NCI-H526 (cell line): Measurements from ENCODE around the gene ARHGAP24.
"Not testable (repeated sequence)": the region's sequence is repeated elsewhere in the genome, so short reads cannot be mapped to it uniquely, and the experiment has no call there.

Source experiments
- DNase-seq, 2 experiments: peaks; one replicate each; lab custom pipeline; 2025; lab: John Stamatoyannopoulos, UW

ARHGAP24 gene

GRCh38 chr4:85815796-85816459 is 341.0 kb downstream of the ARHGAP24 start:
- DNase-seq = no peak

GRCh38 chr4:85818700-85819099 is 343.8 kb downstream of the ARHGAP24 start:
- no peak for DNase-seq

- not testable (repeated sequence) for DNase-seq
These were observed 345.2 kb downstream of the ARHGAP24 start for GRCh38 chr4:85820101-85820500.

- no peak for DNase-seq
These were observed 346.9 kb downstream of the ARHGAP24 start for GRCh38 chr4:85821688-85822455.

GRCh38 chr4:85823295-85823694 is 348.3 kb downstream of the ARHGAP24 start:
- no peak for DNase-seq

- DNase-seq = no peak
These were observed 349.4 kb downstream of the ARHGAP24 start for GRCh38 chr4:85824166-85824945.

- DNase-seq = peak; percentile 16 to 19
These were observed 351.2 kb downstream of the ARHGAP24 start for GRCh38 chr4:85826060-85826678.

- DNase-seq = no peak
These were observed 353.3 kb downstream of the ARHGAP24 start for GRCh38 chr4:85828027-85828890.

- no peak for DNase-seq
These were observed 354.5 kb downstream of the ARHGAP24 start for GRCh38 chr4:85829276-85830051.

GRCh38 chr4:85831647-85832046 is 356.7 kb downstream of the ARHGAP24 start:
- DNase-seq = no peak

GRCh38 chr4:85833302-85833701 is 358.4 kb downstream of the ARHGAP24 start:
- DNase-seq = no peak

- no peak for DNase-seq
These were observed 360.0 kb downstream of the ARHGAP24 start for GRCh38 chr4:85834934-85835333.

GRCh38 chr4:85836588-85837438 is 361.9 kb downstream of the ARHGAP24 start:
- no peak for DNase-seq

GRCh38 chr4:85837439-85837733 is 362.4 kb downstream of the ARHGAP24 start:
- no peak for DNase-seq

- DNase-seq = not testable (repeated sequence)
These were observed 365.1 kb downstream of the ARHGAP24 start for GRCh38 chr4:85839981-85840451.

- no peak for DNase-seq
These were observed 367.6 kb downstream of the ARHGAP24 start for GRCh38 chr4:85842540-85842939.

GRCh38 chr4:85853740-85854139 is 378.8 kb downstream of the ARHGAP24 start:
- not testable (repeated sequence) for DNase-seq

- DNase-seq = no peak
These were observed 379.6 kb downstream of the ARHGAP24 start for GRCh38 chr4:85854546-85854945.

- no peak for DNase-seq
These were observed 385.3 kb downstream of the ARHGAP24 start for GRCh38 chr4:85860066-85860740.
